ENCODE measurements around the gene TMEM170B. TPM values are rescaled to one million over a fixed set of nuclear protein-coding genes. Genes with fewer than 3 reads are reported as not detected.
A peak's percentile ranks its signal among the peaks of the same experiment; 100 is the strongest.

Gene TMEM170B
- polyA plus RNA-seq, 3 donors: 11.7 to 33.4 (median 19.7) TPM

DNA sequence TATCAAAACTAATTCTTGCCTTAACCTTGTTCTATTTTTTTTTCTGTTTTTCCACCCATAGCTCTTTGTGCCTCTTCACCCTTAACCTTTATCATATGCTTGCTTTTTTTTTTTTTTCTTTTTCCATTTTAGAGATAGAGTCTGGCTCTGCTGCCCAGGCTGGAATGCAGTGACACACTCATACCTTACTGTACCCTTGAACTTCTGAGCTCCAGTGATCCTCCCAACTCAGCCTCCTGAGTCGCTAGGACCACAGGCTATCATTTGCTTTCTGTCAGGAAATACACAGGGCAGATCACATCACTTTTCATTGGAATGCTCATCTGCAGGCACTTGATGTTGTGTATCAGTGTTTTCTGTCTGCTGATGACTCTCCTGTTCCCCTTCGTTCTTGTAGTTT, 33.5 kb downstream of the TMEM170B start:
- Histone ChIP-seq H3K27me3 (ENCODE audit: control insufficient read depth in 2 of 2, insufficient read depth in 2 of 2, low read length in 2 of 2) (no peaks in the 10 kb centered on the region), H4K20me1 (ENCODE audit: insufficient read depth, low read length) (peaks cover 71% of the 10 kb centered on the region), H3K4me1 (ENCODE audit: control insufficient read depth in 1 of 2, insufficient read depth in 2 of 2, low read length in 2 of 2) (peaks cover 22 to 38% of the 10 kb centered on the region in 2 donors), H3K27ac (ENCODE audit: low read depth in 1 of 2, low read length in 2 of 2) (peak overlapping the region in 1 of 2 donors; percentile 35), H3K79me2 (ENCODE audit: insufficient read depth, low read length) (peaks cover 100% of the 10 kb centered on the region), H3K4me2 (replicated peaks; ENCODE audit: extremely low read depth, low read length, poor library complexity, severe bottlenecking) (no peak overlapping the region), H2AFZ (ENCODE audit: insufficient read depth, low read depth, low read length, poor library complexity, severe bottlenecking) (no peak overlapping the region), H3K36me3 (replicated peaks in 1 of 2; ENCODE audit: control insufficient read depth in 1 of 2, insufficient read depth in 2 of 2, low read length in 2 of 2) (peaks cover 55 to 74% of the 10 kb centered on the region in 2 donors), H3K9me3 (replicated peaks in 1 of 2; ENCODE audit: control insufficient read depth in 1 of 2, insufficient read depth in 1 of 2, low read length in 2 of 2) (no peaks in the 10 kb centered on the region), H3K9ac (ENCODE audit: insufficient read depth, low read length, poor library complexity, severe bottlenecking) (no peak overlapping the region), H3K4me3 (replicated peaks in 1 of 3; ENCODE audit: low read depth in 2 of 3, low read length in 3 of 3) (no peak overlapping the region)
- intact Hi-C loops (cut with micrococcal nuclease): loop anchor here (5.0 to 10.0 kb wide), 7 partner anchors 34 to 726 kb away; partner anchors contain the start of genes NEDD9 (in 1 of the 2) and TMEM170B (in 1 of the 2)
- no peak overlapping the region for H3K4me3 Mint-ChIP-seq
- 100% methylated on average over 1 of the region's 2 CpGs for WGBS (ENCODE audit: insufficient coverage)
- H3K27ac Mint-ChIP-seq: peak overlapping the region in 4 of 7 donors; percentile 41 to 82 (median 52)
- peaks cover 66 to 74% of the 10 kb centered on the region in 2 donors for H3K36me3 Mint-ChIP-seq
- no peak for DNase-seq
- H3K9me3 Mint-ChIP-seq: peaks cover 0 to 3% (median 0%) of the 10 kb centered on the region in 7 donors
- H3K4me1 Mint-ChIP-seq: peaks cover 48% of the 10 kb centered on the region
- TF ChIP-seq, protein P1, sequence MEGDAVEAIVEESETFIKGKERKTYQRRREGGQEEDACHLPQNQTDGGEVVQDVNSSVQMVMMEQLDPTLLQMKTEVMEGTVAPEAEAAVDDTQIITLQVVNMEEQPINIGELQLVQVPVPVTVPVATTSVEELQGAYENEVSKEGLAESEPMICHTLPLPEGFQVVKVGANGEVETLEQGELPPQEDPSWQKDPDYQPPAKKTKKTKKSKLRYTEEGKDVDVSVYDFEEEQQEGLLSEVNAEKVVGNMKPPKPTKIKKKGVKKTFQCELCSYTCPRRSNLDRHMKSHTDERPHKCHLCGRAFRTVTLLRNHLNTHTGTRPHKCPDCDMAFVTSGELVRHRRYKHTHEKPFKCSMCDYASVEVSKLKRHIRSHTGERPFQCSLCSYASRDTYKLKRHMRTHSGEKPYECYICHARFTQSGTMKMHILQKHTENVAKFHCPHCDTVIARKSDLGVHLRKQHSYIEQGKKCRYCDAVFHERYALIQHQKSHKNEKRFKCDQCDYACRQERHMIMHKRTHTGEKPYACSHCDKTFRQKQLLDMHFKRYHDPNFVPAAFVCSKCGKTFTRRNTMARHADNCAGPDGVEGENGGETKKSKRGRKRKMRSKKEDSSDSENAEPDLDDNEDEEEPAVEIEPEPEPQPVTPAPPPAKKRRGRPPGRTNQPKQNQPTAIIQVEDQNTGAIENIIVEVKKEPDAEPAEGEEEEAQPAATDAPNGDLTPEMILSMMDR (IDR thresholded peaks at IDR 0.05): no peak
- peaks cover 0 to 1% (median 0%) of the 10 kb centered on the region in 3 donors for H3K27me3 Mint-ChIP-seq (ENCODE audit: low read depth in 3 of 3)

DNA sequence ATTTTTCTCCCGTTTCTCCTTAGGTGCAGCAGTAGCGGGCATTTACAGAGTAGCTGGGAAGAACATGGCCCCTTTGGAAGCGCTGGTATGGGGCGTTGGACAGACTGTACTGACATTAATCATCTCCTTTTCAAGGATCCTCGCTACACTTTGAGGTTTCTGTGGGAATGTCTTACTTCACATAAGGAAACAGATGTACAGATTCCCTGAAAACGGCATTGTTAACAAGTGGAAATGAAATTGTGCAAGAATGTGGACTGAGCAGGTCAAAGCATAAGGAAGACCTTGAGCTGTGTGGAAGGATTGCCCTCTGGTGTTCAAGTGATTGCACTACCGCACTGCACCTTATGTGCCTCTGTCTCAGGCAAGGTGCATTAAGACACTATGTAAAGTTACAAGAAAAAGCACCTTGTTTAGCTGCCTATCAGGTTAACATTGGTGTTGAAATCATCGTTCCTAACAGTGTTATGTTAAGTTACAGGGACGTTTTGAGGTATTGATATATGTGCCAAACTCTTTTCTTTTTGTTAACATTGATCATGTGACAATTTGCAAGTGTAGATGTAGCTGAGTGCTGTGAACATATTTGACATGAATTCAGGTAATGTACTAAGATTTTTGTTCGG, 38.0 kb downstream of the TMEM170B start:
- peak overlapping the region; percentile 75 to 88 for H3K4me3 Mint-ChIP-seq
- no peaks in the 10 kb centered on the region for H3K27me3 Mint-ChIP-seq (ENCODE audit: low read depth in 3 of 3)
- H3K27me3 ChIP-seq (ENCODE audit: control insufficient read depth in 2 of 2, insufficient read depth in 2 of 2, low read length in 2 of 2): no peaks in the 10 kb centered on the region
- H2AFZ ChIP-seq (ENCODE audit: insufficient read depth, low read depth, low read length, poor library complexity, severe bottlenecking): peak overlapping the region; percentile 62
- no peaks in the 10 kb centered on the region for H3K9me3 ChIP-seq (replicated peaks in 1 of 2; ENCODE audit: control insufficient read depth in 1 of 2, insufficient read depth in 1 of 2, low read length in 2 of 2)
- H3K79me2 ChIP-seq (ENCODE audit: insufficient read depth, low read length): peaks cover 96% of the 10 kb centered on the region
- H3K4me2 ChIP-seq (replicated peaks; ENCODE audit: extremely low read depth, low read length, poor library complexity, severe bottlenecking): peak overlapping the region; percentile 75
- TF ChIP-seq, protein P1 (IDR thresholded peaks at IDR 0.05): peak; percentile 98
- H3K27ac ChIP-seq (ENCODE audit: low read depth in 1 of 2, low read length in 2 of 2): peak overlapping the region; percentile 42 to 71
- peaks cover 42% of the 10 kb centered on the region for H3K4me1 Mint-ChIP-seq
- H3K36me3 Mint-ChIP-seq: peaks cover 61 to 71% of the 10 kb centered on the region in 2 donors
- H3K36me3 ChIP-seq (replicated peaks in 1 of 2; ENCODE audit: control insufficient read depth in 1 of 2, insufficient read depth in 2 of 2, low read length in 2 of 2): peaks cover 60 to 78% of the 10 kb centered on the region in 2 donors
- peaks cover 31% of the 10 kb centered on the region for H4K20me1 ChIP-seq (ENCODE audit: insufficient read depth, low read length)
- H3K9me3 Mint-ChIP-seq: no peaks in the 10 kb centered on the region
- intact Hi-C loops (cut with micrococcal nuclease): loop anchor here (2.0 to 10.0 kb wide), 8 partner anchors 61 to 731 kb away; partner anchors contain the start of gene NEDD9 (in 1 of the 2)
- H3K4me3 ChIP-seq (replicated peaks in 1 of 3; ENCODE audit: low read depth in 2 of 3, low read length in 3 of 3): peak overlapping the region; percentile 36 to 71 (median 61)
- H3K27ac Mint-ChIP-seq: peak overlapping the region; percentile 79 to 93 (median 89)
- peak; percentile 71 to 86 (median 83) for DNase-seq
- peaks cover 19 to 28% of the 10 kb centered on the region in 2 donors for H3K4me1 ChIP-seq (ENCODE audit: control insufficient read depth in 1 of 2, insufficient read depth in 2 of 2, low read length in 2 of 2)
- no peak overlapping the region for H3K9ac ChIP-seq (ENCODE audit: insufficient read depth, low read length, poor library complexity, severe bottlenecking)
- WGBS (ENCODE audit: insufficient coverage): 10% methylated on average over 4 of the region's 10 CpGs
